ENCODE measurements around the gene SOX21. TPM values are rescaled to one million over a fixed set of nuclear protein-coding genes. Genes with fewer than 3 reads are reported as not detected.

The SOX21 gene
- total and polyA plus RNA-seq, 2 donors (not counting 1 experiment from before 2014, with no cell fraction given) = not detected

DNA sequence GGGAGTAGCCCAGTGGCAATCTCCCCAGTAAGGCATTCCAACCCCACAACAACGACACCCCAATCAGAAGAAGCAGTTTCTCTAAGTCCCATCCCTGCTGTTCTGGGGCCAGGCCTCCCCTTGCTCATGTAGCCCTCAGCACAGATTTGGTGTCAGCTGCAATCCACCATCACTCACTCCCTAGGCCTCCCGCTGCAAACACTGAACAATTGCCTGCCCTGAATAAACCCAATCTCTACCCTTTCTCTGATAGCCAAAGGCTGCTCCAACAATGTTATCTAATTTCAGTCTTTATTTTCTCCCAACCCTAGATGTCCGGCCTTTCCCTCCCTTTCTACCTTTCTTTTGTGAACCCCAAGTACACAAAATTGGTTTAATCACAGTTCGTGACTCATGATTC, 5.6 kb upstream of the SOX21 start:
- peaks cover 28% of the 10 kb centered on the region for H3K27me3 Mint-ChIP-seq
- intact Hi-C loops (cut with micrococcal nuclease) = no loop called here
- DNase-seq = no peak
- no peaks in the 10 kb centered on the region for H3K9me3 Mint-ChIP-seq (ENCODE audit: insufficient read depth)
- Histone ChIP-seq H3K9me3 (ENCODE audit: control extremely low read depth in 1 of 3, control insufficient read depth in 2 of 3, insufficient read depth in 1 of 3, low read length in 2 of 3) (no peaks in the 10 kb centered on the region), H3K4me3 (ENCODE audit: control extremely low read depth in 1 of 5, extremely low read depth in 1 of 5, insufficient read depth in 1 of 5, low read depth in 2 of 5, low read length in 4 of 5) (no peak overlapping the region), H2AFZ (ENCODE audit: insufficient read depth, low read depth, low read length, poor library complexity, severe bottlenecking) (no peak overlapping the region), H3K4me1 (ENCODE audit: control insufficient read depth in 2 of 2, insufficient read depth in 2 of 2, low read length in 2 of 2) (peaks cover 0 to 4% of the 10 kb centered on the region in 2 donors), H3K4me2 (replicated peaks; ENCODE audit: low read depth, low read length, poor library complexity, severe bottlenecking) (no peak overlapping the region), H4K20me1 (ENCODE audit: control insufficient read depth, insufficient read depth, low read length, poor library complexity, severe bottlenecking) (no peaks in the 10 kb centered on the region), H3K27me3 (replicated peaks in 1 of 4; ENCODE audit: control extremely low read depth in 1 of 4, control insufficient read depth in 3 of 4, insufficient read depth in 4 of 4, low read length in 3 of 4) (peaks cover 0 to 22% (median 16%) of the 10 kb centered on the region in 4 experiments), H3K9ac (ENCODE audit: low read length) (no peak overlapping the region), H3K27ac (ENCODE audit: low read length in 2 of 2) (no peak overlapping the region), H3K79me2 (ENCODE audit: control insufficient read depth, insufficient read depth, low read length) (no peaks in the 10 kb centered on the region), H3K36me3 (replicated peaks in 1 of 2; ENCODE audit: control extremely low read depth in 1 of 2, control insufficient read depth in 1 of 2, extremely low read depth in 1 of 2, insufficient read depth in 2 of 2, low read length in 1 of 2) (no peaks in the 10 kb centered on the region)
- 87% methylated on average over 3 of the region's 4 CpGs for WGBS (ENCODE audit: insufficient coverage)
- H3K4me1 Mint-ChIP-seq = peaks cover 5% of the 10 kb centered on the region
- POLR2A ChIA-PET = no interaction called here
- TF ChIP-seq, protein P1, sequence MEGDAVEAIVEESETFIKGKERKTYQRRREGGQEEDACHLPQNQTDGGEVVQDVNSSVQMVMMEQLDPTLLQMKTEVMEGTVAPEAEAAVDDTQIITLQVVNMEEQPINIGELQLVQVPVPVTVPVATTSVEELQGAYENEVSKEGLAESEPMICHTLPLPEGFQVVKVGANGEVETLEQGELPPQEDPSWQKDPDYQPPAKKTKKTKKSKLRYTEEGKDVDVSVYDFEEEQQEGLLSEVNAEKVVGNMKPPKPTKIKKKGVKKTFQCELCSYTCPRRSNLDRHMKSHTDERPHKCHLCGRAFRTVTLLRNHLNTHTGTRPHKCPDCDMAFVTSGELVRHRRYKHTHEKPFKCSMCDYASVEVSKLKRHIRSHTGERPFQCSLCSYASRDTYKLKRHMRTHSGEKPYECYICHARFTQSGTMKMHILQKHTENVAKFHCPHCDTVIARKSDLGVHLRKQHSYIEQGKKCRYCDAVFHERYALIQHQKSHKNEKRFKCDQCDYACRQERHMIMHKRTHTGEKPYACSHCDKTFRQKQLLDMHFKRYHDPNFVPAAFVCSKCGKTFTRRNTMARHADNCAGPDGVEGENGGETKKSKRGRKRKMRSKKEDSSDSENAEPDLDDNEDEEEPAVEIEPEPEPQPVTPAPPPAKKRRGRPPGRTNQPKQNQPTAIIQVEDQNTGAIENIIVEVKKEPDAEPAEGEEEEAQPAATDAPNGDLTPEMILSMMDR (IDR thresholded peaks at IDR 0.05) = no peak
- TF ChIP-seq EZH2 (IDR thresholded peaks at IDR 0.05; ENCODE audit: borderline replicate concordance, insufficient read depth, low read depth, low read length, poor library complexity, severe bottlenecking) = no peak
- CTCF ChIA-PET = no interaction called here
- H3K27ac Mint-ChIP-seq = no peak overlapping the region
- no peak for ATAC-seq (ENCODE audit: low read depth)
- H3K4me3 Mint-ChIP-seq = no peak overlapping the region

DNA sequence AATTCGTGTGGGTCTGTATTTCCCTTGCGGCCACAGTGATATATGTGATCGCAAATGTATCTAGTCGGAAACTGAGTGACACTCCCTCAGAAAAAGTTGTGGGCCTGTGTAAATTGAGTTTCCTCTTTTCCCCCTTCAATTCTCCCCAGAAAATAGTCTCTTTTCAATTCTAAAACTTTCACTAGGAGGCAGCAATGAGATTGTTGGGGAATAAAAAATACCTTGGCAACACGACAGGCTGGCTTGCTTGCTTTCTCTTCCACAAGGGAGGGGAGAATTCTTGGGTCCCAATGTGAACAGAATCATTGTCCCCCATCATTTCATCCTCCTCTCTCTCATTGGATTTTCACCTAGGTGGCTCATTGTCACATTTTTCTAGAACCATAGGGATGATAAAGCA, 3.7 kb upstream of the SOX21 start:
- Histone ChIP-seq H3K36me3 (replicated peaks in 1 of 2; ENCODE audit: control extremely low read depth in 1 of 2, control insufficient read depth in 1 of 2, extremely low read depth in 1 of 2, insufficient read depth in 2 of 2, low read length in 1 of 2) (no peaks in the 10 kb centered on the region), H2AFZ (ENCODE audit: insufficient read depth, low read depth, low read length, poor library complexity, severe bottlenecking) (no peak overlapping the region), H3K4me2 (replicated peaks; ENCODE audit: low read depth, low read length, poor library complexity, severe bottlenecking) (no peak overlapping the region), H3K9me3 (ENCODE audit: control extremely low read depth in 1 of 3, control insufficient read depth in 2 of 3, insufficient read depth in 1 of 3, low read length in 2 of 3) (peaks cover 0 to under 1% (median 0%) of the 10 kb centered on the region in 3 donors), H4K20me1 (ENCODE audit: control insufficient read depth, insufficient read depth, low read length, poor library complexity, severe bottlenecking) (no peaks in the 10 kb centered on the region), H3K9ac (ENCODE audit: low read length) (no peak overlapping the region), H3K4me3 (ENCODE audit: control extremely low read depth in 1 of 5, extremely low read depth in 1 of 5, insufficient read depth in 1 of 5, low read depth in 2 of 5, low read length in 4 of 5) (no peak overlapping the region), H3K27me3 (replicated peaks in 1 of 4; ENCODE audit: control extremely low read depth in 1 of 4, control insufficient read depth in 3 of 4, insufficient read depth in 4 of 4, low read length in 3 of 4) (peaks cover 0 to 31% (median 17%) of the 10 kb centered on the region in 4 experiments), H3K27ac (ENCODE audit: low read length in 2 of 2) (no peak overlapping the region), H3K4me1 (ENCODE audit: control insufficient read depth in 2 of 2, insufficient read depth in 2 of 2, low read length in 2 of 2) (peaks cover 12 to 16% of the 10 kb centered on the region in 2 donors), H3K79me2 (ENCODE audit: control insufficient read depth, insufficient read depth, low read length) (no peaks in the 10 kb centered on the region)
- WGBS (ENCODE audit: insufficient coverage) = no CpG with 5 or more reads among the region's 5 CpGs
- CTCF ChIA-PET = no interaction called here
- Mint-ChIP-seq H3K4me3 (no peak overlapping the region), H3K9me3 (ENCODE audit: insufficient read depth) (no peaks in the 10 kb centered on the region), H3K4me1 (peaks cover 10% of the 10 kb centered on the region), H3K27me3 (peaks cover 32% of the 10 kb centered on the region), H3K27ac (no peak overlapping the region)
- POLR2A ChIA-PET = no interaction called here
- TF ChIP-seq, protein P1 (IDR thresholded peaks at IDR 0.05) = no peak
- TF ChIP-seq EZH2 (IDR thresholded peaks at IDR 0.05; ENCODE audit: borderline replicate concordance, insufficient read depth, low read depth, low read length, poor library complexity, severe bottlenecking) = no peak
- ATAC-seq (ENCODE audit: low read depth) (no peak), DNase-seq (no peak)
- intact Hi-C loops (cut with micrococcal nuclease) = no loop called here
